A204.1 (cell line): ENCODE measurements around the gene GGT5.

Source experiments
- FAIRE-seq: peaks from 2 replicates; lab custom pipeline; 2012; peaks lifted over from hg19 to GRCh38; lab: Jason Lieb, UNC

Gene GGT5

DNA sequence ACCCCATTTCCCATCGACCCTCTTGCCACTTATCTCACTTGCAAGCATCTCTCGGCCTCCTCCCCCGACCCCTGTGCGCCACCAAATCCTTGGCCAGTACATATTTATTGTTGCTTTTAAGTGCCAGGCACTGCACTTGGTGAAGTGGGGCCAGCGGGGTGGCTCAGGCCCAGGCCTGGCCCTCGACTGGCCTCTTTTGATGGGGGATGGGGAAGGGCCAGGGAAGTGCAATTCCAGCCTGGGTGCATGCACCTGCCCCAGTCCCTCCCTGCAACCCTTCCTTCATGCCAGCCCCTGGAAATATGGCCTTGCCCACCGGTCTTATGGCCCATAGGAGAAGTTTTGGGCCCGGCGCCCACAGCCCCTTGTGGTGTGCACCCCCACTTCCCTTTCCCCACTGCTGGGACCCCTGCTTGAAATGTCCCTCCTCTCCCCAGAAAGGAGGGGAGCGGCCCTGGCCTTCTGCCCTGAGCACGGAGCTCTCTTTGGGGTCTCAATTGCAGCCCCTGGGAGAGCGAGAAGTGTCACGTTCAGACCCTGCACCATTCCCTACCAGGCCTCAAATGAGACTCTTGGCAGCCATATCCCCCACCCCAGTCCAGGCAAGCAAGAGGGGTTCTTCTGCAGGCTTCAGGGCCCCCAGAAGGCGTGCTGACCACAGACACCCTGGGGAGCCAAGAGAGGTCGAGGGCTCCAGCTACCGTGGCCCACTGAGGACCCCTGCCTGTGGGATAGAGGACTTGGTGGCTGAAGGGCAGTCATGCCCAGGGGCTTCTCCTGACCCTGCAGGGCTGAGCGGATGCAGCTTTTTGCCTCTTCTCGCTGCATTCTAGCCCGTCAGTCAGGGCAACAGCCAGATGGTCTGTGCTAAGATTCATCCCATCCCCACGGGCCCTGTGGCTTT lies 62.6 kb downstream of the GGT5 start:
- FAIRE-seq = no peak

DNA sequence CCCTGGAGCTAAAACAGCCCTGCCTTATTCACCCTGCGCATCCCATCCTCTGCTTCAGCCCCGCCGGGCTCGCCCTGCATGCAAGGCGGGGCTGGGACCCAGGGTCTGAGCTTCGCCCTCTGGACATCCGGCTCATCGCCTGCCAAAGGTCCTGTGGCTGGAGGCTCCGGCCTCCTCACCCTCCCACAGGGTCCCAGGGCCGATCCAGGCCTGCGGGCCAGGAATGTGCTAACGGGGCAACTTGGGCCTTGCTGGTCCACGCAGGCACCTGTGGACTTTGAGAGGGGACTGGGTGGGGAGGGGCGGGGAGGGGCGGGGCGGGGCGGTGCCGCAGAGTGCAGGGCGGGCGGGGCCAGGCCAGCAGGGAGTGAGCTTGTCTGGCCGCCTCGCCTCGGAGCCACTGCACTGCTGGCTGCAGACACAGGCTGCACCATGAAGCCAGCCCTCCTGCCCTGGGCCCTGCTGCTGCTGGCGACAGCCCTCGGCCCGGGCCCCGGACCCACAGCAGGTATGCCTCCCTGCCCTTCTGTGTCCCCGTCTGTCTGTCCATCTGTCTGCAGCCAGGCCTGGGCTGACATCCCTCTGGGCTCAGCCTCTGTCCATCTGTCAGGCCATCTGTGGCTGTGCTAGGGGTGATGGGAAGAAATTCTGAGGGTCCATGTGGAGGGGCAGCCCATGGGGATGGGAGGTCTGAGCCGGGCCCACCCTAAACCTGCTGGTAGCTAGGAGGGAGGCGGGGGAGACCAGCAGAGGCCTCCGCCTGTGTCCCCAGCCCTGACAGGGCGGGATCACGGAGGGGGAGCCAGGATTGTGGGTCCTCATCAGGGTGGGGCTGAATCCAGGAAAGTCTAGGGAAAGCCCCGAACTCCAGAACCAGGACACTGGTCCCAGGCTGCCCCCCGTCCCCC lies 63.5 kb downstream of the GGT5 start, which contains the start of gene SUSD2:
TSS of gene SUSD2 (plus strand) at position 400 of the 908 bp plus-strand sequence. CDS start at position 433, 33 bp downstream.
- no peak for FAIRE-seq

DNA sequence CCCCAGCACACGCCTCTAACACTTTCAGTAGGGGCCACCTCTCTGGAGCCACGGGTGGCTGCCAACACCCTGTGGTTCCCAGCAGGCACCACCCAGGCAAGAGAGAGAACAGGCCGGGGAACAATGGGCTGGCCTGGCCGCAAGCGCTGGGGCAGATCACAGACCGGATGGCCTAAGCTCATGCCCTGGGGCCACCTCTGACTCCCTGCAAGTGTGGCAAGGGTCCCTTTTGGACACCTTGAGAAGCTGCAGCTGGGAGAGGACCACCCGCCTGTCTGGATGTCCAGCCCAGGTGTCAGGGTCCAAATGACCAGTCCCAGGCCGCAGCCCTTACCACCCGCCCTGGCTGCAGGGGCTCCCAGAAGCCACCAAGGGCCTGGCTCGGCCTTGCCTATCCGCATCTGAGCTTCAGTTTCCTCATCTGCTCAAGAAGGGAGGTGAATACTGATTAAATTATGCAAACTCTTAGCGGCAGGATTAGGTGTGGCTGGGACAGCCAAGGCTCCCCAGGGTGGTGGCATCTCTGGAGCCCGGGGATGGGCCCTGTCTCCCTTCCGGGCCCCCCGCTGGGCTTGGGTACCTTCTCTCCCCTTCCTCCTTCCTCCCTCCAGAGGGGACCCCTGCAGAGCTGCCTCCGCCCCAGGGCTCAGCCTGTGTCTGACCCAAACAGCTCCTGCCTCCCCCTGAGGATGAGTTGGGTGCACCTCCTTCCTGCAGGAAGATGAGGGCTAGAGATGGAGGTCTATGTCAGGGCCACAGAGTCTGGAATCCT lies 64.4 kb downstream of the GGT5 start:
- FAIRE-seq = no peak

DNA sequence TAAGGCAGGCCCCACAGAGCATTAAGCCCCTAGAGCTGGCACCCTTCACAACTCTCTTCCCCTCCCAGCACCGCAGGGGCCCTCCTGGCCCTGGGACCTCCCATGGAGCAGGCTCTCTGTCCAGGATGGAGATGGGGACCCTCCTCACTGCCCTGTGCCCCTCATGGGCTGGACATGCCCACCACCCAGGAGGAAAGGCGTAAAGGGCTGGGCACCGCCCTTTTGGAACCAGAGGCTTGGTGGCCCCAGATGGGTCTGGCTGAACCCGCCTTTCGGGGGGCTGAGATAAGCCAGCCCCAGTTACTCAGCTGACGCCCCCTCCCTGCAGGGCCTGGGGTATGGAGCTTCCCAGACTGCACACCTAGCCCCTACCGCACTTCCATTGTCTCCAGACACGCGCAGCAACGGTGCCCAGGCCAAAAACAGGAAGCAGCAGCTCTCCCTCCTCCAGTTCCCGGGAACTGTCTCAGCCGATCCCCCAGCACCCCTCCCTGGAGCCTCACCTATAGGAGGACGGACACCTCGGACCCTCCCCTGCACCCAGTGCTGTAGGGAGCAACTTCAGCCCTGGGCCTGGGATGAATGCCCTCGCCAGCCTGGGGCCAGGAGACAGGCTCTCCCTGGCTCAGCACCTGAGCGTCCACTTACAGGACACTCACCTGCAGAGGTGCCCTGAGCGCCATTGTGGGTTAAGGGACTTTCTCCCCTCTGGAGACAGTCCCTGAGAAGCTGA lies 65.2 kb downstream of the GGT5 start:
- no peak for FAIRE-seq

- FAIRE-seq = no peak
Measured at GRCh38 chr22:24178502-24179440, 66.1 kb downstream of the GGT5 start.

DNA sequence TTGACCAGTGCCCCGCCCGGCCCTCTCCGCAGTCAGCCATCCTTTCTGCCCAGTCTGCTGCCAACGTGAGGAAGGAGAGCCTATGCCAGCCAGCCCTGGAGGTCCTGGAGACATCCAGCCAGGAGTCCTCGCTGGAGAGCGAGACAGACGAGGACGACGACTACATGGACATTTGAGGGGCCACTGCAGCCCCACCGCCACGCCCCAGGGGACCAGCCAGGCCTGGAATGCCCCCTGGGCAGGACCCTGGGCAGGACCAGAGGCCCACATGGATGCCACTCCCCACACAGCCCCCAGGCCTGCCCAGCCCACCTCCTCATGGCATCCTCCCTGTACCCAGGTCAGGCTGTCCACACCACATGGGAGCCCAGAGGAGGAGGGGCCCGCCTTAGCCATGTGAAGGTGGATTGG lies 66.9 kb downstream of the GGT5 start:
- no peak for FAIRE-seq

GRCh38 chr22:24177456-24177855 lies 67.4 kb downstream of the GGT5 start:
- no peak for FAIRE-seq

DNA sequence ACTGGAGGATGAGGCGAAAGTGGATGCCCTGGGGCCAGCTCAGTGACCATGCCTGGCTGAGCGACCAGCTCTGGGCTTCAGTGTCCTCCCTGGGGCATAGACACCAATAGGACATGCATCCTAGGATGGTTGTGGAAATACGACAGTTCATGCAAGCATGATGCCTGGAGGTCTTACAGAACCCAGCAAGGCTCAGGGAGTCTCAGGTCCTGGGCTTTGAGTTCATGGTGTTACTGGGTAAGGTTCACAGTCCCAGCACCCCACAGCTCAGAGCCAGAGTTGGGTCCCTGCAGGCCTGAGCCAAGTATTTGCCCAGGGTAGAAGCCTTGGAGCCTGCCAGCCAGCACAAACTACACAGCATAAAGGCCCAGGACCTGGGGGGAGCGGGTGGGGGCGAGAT lies 67.8 kb downstream of the GGT5 start:
- FAIRE-seq = no peak

GRCh38 chr22:24176630-24177029 lies 68.3 kb downstream of the GGT5 start:
- FAIRE-seq = no peak

DNA sequence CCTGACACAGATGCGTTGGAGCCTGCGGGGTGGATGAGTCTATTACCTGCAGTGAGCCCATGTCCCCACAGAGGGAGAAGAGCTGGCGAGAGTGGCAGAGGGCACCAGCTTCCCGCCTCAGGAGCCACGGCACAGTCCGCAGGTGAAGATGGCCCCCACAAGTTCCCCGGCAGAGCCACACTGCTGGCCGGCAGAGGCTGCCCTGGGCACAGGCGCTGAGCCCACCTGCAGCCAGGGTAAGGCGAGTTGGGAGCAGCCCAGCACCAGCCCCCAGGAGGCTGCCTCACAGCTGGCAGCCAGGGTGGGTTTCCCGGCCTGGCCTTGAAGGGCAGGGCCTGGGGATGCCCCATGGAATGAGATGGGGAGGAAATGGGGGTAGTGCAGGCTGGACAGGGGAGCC lies 68.8 kb downstream of the GGT5 start:
- FAIRE-seq = no peak

GRCh38 chr22:24175160-24175808 lies 69.6 kb downstream of the GGT5 start:
- no peak for FAIRE-seq

- no peak for FAIRE-seq
Measured at GRCh38 chr22:24171822-24172221, 73.1 kb downstream of the GGT5 start.

- no peak for FAIRE-seq
Measured at GRCh38 chr22:24170632-24171031, 74.2 kb downstream of the GGT5 start.

DNA sequence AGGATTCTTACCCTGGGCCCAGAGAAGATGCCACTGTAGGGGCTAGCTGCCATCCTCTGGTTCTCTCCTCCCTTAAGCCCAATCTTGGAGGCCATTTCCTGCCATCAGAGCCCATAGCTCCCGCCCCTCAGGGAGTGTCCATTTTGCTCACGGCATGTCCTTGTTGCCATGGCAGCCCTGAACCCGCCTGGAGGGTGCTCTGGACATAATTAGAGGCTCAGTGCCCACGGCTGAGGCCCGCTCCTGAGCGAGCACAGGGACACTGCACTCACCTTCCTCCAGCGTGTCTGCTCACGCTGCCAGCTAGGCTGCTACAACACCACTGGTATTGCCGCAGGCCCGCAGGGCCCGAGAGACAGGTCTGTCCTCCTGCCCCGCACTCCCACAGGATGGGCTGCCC lies 74.7 kb downstream of the GGT5 start:
- no peak for FAIRE-seq
